Ishikawa (cell line): ENCODE data around the gene EDC4.

Experiments
- CEBPB ChIP-seq: IDR thresholded peaks from 2 replicates; pipeline ENCODE4 v1.6.1; 2012
- CREB1 ChIP-seq: IDR thresholded peaks from 2 replicates; pipeline ENCODE4 v1.6.1; 2012; ENCODE audit warnings: low read depth
- EGR1 ChIP-seq: IDR thresholded peaks from 2 replicates; pipeline ENCODE4 v1.6.1; 2012
- EP300 ChIP-seq: IDR thresholded peaks from 2 replicates; pipeline ENCODE4 v1.6.1; 2012; ENCODE audit warnings: borderline replicate concordance
- FOXM1 ChIP-seq: IDR thresholded peaks from 2 replicates; pipeline ENCODE4 v1.6.1; 2012; ENCODE audit warnings: low read depth, borderline replicate concordance
- MAX ChIP-seq: IDR thresholded peaks from 2 replicates; pipeline ENCODE4 v1.6.1; 2012
- NFIC ChIP-seq: IDR thresholded peaks from 2 replicates; pipeline ENCODE4 v1.6.1; 2012
- RAD21 ChIP-seq: IDR thresholded peaks from 2 replicates; pipeline ENCODE4 v1.6.1; 2012; ENCODE audit warnings: low read depth
- REST ChIP-seq: IDR thresholded peaks from 2 replicates; pipeline ENCODE4 v1.6.1; 2012; ENCODE audit warnings: low read depth, mild to moderate bottlenecking
- TAF1 ChIP-seq: IDR thresholded peaks from 2 replicates; pipeline ENCODE4 v1.6.1; 2012; ENCODE audit warnings: low read depth, mild to moderate bottlenecking
- TCF12 ChIP-seq: IDR thresholded peaks from 2 replicates; pipeline ENCODE4 v1.6.1; 2012; ENCODE audit warnings: low read depth
- TEAD4 ChIP-seq: IDR thresholded peaks from 2 replicates; pipeline ENCODE4 v1.6.1; 2012
- USF1 ChIP-seq: IDR thresholded peaks from 2 replicates; pipeline ENCODE4 v1.6.1; 2012
- YY1 ChIP-seq: IDR thresholded peaks from 2 replicates; pipeline ENCODE4 v1.6.1; 2012; ENCODE audit warnings: low read depth
- ZBTB7A ChIP-seq: IDR thresholded peaks from 2 replicates; pipeline ENCODE4 v1.6.1; 2012; ENCODE audit warnings: low read depth

The EDC4 gene

GRCh38 chr16:67878846-67879245, 6.0 kb downstream of the EDC4 start:
- TF ChIP-seq YY1, result no peak
- TF ChIP-seq FOXM1, result no peak
- TF ChIP-seq CREB1, result no peak
- TF ChIP-seq REST, result no peak

GRCh38 chr16:67879462-67879861, 6.6 kb downstream of the EDC4 start:
- TF ChIP-seq TCF12 (no peak), FOXM1 (no peak), USF1 (no peak), MAX (no peak), RAD21 (no peak), TEAD4 (no peak), EP300 (no peak), TAF1 (no peak), NFIC (no peak), CREB1 (no peak), ZBTB7A (no peak), CEBPB (no peak), REST (no peak), YY1 (no peak), EGR1 (no peak)

GRCh38 chr16:67879936-67880335, 7.1 kb downstream of the EDC4 start:
- TF ChIP-seq EP300, result no peak

GRCh38 chr16:67880584-67880983, 7.7 kb downstream of the EDC4 start:
- TF ChIP-seq EP300 (no peak), YY1 (no peak), EGR1 (no peak), RAD21 (no peak)

- TF ChIP-seq REST, result no peak
Observed at GRCh38 chr16:67881621-67882161, 8.8 kb downstream of the EDC4 start.

- TF ChIP-seq EP300, result no peak
- no peak for TF ChIP-seq YY1
- TF ChIP-seq ZBTB7A, result no peak
- TF ChIP-seq NFIC, result no peak
Observed at GRCh38 chr16:67882374-67883145, 9.7 kb downstream of the EDC4 start.
